HG02870 (cell line): Measurements from ENCODE around the gene UROS.
A peak's percentile ranks its signal among the peaks of the same experiment; 100 is the strongest.

Experiments used
- ATAC-seq: cut with Tn5 transposase; IDR thresholded peaks from one replicate; pipeline ENCODE4 v1.9.1; 2021; ENCODE audit warnings: mild to moderate bottlenecking, moderate library complexity; ENCODE audit not compliant: unreplicated experiment

UROS gene

DNA sequence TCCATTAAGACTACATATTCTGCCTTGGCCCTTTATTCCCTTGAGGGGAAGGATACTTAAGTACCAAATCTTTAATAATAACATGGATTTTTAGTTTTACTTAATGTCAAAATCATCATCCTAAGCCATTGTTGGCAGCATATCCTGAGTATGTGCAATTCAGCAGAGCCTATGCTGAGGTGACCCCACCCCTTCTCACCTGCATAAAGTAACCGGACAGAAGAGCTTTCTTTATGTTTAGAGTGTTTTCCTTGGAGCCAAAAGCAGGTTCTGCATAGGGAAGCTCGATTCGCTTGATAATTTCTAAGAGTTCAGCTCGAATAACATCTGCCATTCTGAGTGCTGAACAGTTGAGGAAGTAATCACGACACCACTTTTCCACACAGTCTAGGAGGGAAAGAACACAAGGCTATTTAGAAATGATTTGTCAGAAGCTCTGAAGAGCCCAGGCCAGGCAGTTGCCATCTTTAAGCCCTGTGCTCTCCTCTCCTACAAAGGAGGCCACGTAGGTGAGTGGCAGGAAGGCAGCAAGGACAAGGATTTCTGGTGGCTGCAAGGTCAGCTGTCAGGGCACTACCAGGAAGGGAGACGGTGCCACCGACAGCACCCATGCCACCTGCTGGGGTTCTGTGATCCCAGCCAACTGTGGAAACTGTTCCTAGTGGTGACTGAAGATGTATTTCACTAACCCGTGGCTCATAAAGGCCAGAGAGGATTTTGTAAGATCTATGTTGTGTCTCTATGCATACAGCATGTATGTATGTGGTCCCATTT lies 15.9 kb upstream of the UROS start:
- ATAC-seq, result no peak

DNA sequence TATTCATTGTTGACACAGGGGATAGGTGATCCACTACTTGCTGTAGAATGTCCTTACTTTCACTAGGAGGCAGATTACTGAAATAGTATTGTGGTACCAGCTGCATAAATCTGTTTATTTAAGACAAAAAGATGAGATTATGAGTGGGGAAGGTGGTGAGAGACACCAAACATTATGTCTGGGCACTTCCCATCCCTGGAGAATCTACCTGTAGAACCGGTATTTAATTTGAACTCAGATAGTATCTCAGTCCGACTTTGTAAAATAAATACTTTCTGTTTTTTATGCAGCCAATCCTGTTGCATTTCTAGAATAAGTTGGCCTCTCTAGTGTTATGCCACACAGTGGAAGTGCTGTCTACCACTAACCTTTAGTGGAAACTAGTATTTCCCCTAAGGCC lies 13.7 kb upstream of the UROS start:
- no peak for ATAC-seq

DNA sequence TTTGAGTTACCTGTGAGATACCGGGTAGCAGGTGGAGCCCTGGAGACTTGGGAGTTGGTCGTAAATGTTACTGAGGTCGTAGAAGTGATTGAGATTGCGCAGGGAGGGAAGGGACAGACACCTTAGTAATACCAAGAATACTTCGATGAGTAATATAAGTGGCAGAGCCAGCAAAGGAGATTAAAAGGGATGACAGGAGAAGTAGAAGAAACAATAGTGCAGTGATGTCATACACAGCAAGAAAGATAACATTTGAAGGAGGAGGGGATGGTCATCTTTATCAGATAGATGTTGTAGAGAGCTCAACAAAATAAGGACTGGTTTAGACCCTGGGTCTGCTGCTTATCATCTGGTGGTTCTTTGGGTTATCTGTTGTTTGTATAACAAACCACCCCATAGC lies 5.3 kb upstream of the UROS start:
- ATAC-seq, result no peak

DNA sequence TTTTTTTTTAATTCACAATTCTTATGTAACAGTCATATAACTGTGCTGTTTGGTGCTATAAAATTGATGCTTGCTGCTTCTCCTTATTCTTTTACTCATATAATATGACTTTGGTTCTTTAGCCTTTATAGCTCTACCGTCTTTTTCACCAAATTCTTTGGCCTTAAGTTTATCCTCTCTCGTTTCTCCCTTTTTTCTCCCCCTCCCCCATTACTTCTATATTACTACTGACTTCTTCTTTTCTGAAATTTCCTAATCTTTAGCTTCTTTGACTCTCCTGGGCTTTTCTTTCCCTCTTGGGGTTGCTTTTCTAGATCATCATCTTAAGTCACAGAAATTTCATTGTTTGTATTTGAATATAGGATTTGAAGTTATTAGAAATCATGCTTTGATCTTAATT lies 4.1 kb upstream of the UROS start:
- no peak for ATAC-seq

DNA sequence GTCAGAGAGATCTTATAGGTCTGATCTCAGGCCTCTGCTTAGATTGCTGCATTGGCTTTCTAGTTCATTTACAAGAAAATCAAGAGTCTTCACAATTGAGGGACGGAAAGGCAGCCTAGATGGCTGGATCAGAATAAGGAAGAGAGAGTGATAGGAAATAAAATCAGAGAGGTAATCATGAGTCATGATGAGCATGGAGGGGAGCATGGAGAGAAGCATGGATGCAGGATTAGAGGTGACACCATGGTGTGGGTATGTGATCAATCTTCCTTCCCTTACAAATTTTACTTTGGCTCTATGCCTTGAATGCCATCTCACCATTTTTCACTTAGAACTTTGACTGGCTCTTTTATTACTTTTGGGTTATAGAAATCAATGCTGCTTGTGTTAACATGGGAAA lies 1.7 kb upstream of the UROS start:
- ATAC-seq, result no peak

DNA sequence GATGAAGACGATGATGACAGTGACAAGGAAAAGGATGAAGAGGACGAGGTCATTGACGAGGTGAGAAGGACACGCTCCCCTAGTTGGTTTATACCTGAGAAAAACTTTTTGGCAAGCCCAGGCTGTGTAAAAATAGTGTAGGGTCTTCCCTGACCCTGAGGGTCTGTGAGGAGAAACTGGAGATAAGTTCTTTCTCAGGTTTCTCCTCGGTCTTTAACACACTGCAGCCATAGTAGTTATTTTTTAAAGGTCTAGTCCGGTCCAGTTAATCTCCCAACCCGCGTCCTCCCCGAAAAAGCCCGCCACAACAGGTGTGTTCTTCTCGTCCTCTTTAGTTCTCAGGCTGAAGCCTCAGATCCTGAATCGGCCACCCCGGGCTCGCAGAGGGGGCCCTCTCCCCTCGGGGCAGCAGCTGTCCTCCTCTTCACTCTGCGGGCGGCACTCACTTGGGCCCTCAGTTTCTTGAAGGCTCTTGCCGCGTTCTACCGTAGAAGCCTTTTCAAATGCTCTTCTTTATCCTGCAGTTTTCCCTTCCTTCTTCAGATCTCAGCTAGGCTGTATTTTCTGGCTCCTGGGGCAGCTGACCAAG lies 699 bp upstream of the UROS start:
- no peak for ATAC-seq

DNA sequence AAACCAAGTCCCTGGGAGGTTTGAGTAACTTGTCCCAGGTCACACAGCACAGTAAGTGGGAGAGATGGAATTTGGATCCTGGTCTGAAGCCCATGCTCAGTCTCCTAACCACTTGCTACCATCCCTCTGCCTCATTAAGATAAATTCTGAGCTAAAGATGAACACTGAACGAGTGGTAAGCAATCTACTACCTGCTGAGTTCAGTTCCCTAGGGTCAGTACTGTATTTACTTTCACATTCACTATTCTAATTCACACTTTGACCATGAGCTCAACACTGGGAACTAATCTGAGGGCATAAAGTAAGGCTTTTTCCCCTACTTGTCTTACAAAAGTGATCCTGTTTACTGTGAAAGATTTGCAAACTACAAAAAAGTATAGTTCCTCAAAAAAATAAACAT lies 2.4 kb downstream of the UROS start:
- peak; percentile 40 for ATAC-seq

DNA sequence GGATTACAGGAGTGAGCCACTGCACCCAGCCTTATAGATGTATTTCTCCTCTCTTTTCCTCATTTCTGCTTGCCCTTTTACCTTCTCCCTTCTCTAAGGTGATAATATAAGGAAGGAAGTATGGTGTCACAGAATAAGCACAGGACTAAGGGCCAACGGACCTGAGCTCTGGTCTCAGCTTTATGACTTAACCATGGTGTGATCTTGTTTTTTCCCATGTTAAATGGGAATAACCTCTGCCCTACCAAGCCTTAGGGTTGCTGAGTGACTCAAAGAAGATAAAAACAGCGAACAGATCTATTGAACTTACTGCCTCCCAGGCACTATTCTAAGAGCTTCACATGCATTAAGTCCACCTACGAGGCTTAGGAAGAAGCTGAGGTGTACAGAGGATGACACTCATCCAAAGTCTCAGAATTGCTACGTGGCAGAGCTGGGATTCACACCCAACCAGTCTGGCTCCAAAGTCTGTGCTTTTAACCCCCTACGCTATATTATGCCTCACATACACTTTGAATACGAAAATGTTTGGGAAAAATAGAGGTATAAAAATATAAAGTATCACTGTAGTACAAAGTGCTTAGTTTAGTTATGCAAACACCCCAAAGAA lies 5.6 kb downstream of the UROS start:
- ATAC-seq, result no peak

DNA sequence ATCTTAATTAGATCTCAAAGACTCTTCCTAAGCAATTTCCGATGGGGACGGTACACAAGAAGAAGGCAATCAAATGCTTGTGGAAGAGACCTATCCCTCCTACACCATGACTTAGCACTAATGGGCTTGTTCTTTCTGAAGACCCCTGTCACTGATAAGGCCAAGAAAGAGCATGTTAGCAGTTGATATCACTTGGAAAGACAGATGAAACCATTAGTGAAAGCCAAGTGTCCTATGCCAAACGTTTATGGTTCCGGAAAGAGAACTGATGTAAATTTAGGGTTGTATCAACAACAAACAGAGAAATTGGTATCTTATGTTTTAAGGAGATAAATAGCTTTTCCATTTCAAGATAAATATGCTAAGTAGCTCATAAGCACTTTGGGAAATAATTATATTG lies 6.5 kb downstream of the UROS start:
- no peak for ATAC-seq

DNA sequence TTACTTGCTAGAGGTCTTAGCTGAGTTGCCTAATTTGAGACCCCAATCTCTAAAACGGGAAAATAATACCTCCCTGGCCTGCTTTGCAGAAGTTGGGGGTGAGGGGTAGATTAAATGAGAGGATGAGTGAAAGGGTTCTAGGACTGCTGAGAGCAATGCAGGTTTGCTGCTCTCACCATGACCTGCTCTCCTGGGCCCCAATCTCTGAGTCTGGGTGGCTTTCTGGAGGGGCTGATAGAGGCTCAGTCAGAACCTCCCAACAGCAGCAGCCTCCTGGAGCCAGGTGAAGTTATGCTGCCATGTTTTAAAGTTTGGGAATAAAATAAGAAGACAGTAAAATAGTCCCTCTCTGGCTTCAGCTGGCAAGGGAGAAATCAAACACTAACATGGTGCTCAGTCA lies 7.3 kb downstream of the UROS start:
- ATAC-seq, result no peak

DNA sequence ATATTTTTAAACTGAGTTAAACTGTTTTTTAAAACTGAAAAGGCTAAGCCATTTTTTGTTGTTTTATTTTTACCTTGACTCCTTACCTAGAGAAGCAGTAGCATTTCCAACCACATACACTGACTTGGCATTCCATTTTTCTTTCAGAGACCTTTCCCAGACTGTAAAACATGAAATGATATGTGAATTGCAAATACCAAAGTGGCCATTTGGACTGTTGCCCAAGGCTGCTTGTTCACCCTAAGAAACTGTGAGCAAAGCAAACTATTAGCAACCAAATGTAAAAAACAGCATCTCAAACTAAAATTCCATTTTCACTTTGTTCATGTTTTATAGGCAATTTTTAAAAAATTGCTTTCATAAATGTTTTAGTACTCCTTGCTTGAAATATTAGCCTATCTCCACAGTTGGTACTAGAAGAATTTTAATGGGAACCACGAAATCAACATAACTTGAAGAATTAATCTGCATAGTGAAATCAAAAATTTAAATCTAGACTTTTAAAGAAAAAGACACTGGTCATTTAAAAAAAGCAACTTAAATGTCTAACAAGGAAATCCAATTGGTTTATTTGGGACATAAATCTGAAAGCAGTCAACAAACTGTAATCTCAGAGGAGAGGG lies 10.8 kb downstream of the UROS start:
- no peak for ATAC-seq

DNA sequence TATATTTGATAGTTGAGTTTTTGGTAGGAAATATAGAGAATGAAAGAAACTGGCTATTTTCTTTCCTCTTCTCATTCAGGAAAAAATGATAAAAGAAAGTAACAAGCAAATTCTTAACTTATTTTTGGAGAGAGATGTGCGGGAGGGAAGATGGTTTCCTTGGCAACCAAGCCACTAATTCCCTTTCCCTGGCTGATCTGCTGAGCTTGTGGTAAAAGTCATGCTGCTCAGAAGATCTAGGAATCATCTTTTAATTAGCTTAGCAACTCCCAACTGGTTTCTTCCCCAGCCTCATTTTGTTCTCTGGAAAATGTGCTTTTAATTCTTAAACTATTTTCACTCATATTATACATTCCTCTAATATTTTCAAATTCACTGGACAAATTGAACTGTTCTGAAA lies 11.8 kb downstream of the UROS start:
- no peak for ATAC-seq

DNA sequence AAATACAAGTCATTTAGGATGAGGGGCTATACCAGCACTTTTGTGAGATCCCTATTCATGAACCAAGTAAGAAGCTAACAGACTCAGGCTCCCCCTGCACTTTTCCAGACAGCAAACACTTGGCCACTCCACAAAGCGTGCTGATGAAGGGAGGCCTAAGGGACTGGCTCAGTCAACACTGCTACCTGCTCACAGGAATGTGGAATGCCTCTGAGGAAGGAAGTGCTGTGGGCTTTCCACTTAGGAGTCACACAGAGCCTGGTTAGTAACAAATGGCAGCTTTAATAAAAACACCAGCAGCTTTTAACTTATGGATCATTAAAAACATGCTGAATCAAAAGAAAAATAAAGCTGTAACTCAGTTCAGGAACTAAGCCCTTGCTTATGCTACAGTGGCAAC lies 15.0 kb downstream of the UROS start:
- no peak for ATAC-seq

DNA sequence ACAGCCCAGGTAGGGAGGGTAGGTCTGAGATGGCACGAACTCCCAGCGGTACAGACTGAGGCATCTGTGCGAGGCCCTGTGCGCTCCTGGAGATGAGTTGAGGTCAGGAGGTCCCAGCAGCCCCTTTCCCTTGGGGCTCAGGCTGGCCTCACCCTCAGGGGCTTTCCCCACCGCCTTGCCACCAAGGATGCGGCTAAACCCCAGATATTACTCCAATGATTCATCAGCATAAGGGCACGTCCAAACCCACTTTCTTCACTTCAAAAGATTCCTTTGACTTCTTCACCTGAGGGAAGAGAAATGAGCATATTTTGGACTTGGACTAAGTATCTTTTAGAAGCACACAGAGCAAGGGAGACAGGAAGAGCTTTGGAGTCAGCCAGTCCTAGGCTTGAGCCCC lies 20.3 kb downstream of the UROS start:
- ATAC-seq, result no peak

DNA sequence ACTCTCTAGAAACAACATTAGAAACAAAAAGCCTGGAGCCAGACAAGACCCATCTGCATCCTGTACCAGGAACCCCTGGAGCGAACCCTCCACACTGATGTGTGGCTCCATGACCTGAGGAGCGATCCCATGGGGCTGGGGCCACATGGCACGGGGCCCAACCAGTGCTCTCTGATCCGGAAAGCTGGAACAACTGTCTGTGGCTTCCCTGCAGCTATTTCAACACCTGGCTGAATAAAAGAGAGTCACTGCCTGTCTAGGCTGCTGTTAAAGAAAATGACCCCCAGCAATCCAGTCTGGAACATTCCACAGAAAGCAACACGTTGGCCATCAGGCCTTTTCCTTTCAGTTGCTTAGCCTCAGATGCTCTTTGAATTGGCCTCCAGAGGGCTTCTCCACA lies 20.9 kb downstream of the UROS start:
- ATAC-seq, result no peak

DNA sequence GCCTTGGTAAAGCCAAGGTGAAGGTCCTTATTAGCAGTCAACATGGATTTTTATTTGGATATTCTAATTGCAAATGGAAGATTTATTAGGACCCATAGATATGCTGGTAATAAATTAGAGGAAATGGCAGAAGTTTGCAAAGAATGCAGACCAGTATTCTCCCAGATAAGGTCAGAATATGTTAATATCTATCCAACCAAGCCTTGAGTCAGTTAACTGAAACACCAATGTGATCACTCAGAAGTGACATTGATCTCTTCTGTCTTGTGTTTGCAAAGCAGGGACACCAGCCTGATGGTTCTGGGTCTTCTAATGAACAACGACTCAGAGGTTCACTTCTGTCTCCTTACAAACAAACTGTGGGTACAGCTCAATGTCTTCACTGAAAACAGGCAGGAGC lies 21.5 kb downstream of the UROS start:
- ATAC-seq, result no peak

DNA sequence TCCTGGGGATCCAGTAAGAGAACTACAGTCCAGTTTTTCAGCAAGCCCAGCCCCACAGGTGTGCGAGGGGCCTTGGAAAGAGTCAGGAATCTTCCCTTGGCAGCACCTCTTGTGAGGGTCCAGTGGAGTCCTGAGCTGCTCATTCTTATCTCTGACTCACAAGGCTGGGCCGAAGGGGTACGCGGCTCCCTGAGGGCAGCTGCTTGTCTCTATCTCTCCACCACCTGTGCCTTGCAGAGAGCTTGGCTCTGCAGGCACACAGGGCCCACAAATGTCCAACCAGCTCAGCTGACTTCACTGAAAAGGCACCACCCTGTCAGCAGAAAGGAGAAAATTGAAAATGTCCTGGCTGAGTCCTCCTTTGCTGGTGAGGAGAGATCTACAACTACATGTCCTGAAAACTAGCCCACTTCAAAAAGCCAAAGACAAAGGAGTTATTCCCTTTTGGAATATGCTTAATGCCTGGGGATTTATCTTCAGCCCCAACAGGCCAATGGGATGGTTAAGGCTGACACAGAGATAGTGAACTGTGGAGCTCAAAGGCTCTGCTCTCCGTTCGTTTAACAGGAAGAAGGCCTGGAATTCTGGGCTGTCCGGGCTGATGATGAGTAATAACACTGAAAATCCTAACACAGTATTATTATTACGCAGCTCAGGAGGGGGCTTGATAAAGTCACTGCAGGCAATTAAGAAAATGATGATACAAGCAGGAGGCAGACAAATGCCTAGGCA lies 23.4 kb downstream of the UROS start:
- ATAC-seq, result no peak

DNA sequence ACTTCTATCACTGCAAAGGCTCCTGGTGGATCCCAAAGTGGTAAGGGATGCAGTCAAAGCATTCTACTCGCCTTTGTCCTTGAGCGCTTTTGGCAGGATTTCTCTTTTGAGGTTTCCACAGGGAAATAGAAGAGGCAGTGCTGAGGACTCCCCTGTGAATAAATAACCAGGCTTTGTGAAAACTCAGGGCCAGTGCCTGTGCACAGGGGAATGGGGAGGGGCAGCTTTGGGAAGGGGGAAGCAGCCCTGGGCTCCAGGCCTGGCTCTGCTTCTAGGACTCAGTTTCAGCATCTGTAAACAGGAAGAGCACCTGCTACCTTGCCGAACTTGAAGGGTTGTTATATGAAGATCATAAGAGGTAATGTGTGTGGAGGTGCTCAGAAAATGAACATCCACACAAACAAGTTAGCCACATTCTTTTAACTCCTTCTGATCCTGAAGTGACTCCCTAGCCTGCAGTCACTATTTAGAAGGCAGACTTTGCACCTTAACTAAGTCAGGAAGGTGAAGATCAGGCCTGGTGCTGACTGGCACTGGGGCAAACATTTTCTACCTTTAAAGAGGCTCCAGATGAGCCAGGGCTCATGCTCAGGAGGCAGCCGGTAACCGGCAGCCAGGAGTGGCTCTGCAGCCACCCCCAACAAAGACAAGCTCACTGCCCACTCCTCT lies 24.9 kb downstream of the UROS start:
- no peak for ATAC-seq

DNA sequence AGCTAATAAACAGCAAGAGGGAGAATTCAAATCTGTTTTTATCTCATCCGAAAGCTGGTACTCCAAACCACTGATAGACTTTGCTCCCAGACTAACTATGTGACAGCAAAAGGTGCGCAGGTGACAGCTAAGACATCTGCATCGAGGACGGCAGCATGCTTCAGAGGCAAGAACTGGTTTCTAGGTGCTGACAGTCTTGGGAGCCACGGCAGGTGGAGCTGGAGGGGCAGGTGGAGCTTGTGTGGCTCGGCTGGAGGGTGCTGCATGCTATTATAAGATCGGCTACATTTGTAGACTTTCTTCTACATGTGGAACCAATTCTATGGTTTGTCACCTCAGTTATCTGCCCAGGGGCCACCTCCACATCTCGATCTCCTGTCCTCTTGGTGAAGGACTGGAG lies 25.6 kb downstream of the UROS start:
- ATAC-seq, result no peak

DNA sequence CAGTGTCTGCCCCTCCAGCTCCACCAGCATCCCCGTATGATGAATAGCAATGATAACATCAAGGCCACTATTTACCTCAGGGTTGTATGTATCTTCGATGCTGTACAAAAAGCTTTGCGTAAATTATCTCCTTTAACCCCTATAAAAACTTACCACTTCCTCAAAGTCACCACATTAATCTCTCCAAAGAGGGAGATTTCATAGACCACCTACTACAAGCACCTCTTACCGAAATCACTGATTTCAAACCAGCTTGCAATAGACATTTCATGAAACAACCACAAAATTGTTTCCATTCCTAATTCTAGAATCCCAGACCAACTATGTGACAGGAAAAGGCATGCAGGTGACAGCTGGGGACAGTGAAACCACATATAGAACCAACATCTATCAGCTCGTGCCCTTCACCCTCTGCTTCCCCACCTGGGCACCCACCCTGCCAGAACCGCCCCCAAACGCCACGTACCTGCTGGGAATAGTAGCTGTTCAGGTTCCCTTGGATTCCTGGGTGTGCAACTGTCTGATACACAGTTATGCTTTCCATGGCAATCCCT lies 27.3 kb downstream of the UROS start:
- no peak for ATAC-seq

DNA sequence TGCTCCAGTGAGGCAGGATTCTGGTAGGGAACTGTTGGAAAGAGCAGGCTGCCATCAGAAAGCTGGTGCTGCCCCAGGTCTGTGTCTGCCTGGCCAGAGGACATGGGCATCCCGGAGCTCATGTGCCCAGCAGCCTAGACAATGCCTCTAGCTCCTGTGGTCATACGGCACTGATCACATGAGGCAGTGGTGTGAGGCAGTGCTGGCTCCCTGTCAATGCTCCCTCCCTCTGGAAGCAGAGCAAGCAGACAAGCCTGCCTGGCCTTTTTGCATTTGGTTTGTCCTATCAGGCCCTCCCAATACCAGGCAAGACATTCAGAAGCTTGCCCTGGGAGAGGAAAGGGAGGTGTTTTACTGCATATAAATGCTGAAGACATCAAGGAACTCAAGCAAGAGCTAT lies 27.9 kb downstream of the UROS start:
- no peak for ATAC-seq
